CD14-positive monocyte (primary cell): ENCODE results near the gene SLC9A9. TPM values are rescaled to one million over a fixed set of nuclear protein-coding genes. Genes with fewer than 3 reads are reported as not detected.
"Not testable (repeated sequence)": the region's sequence is repeated elsewhere in the genome, so short reads cannot be mapped to it uniquely, and the experiment has no call there.

Experiments
- DNase-seq, 3 donors: peaks; one replicate each; pipeline ENCODE4 v3.0.0-alpha.2; 2011 to 2022
- H2AFZ ChIP-seq: 2 replicates; pipeline ENCODE4 v1.6.0; 2012; ENCODE audit warnings: mild to moderate bottlenecking, low read depth, low read length, inconsistent platforms; ENCODE audit not compliant: insufficient read depth, poor library complexity, severe bottlenecking
- H3K27ac ChIP-seq, 2 donors: 1 replicate in 1 of 2; 2 replicates in 1 of 2; pipeline ENCODE4 v1.5.1; 2012 to 2013; ENCODE audit warnings: low read length in 2 of 2, control low read depth in 1 of 2, inconsistent platforms in 1 of 2, low read depth in 1 of 2, mild to moderate bottlenecking in 1 of 2
- H3K27me3 ChIP-seq, 2 donors: one replicate each; pipeline versions ENCODE4 v1.6.0 to v1.6.1; 2011 to 2013; ENCODE audit warnings: low read length in 2 of 2; ENCODE audit not compliant: control insufficient read depth in 2 of 2, insufficient read depth in 2 of 2
- H3K36me3 ChIP-seq, 2 donors: replicated peaks in 1 of 2; 1 replicate in 1 of 2; 2 replicates in 1 of 2; pipeline versions ENCODE4 v1.5.1 to v1.6.1; 2012 to 2013; ENCODE audit warnings: low read length in 2 of 2, control low read depth in 1 of 2, inconsistent platforms in 1 of 2, mild to moderate bottlenecking in 1 of 2; ENCODE audit not compliant: insufficient read depth in 2 of 2, control insufficient read depth in 1 of 2
- H3K4me1 ChIP-seq, 2 donors: 1 replicate in 1 of 2; 2 replicates in 1 of 2; pipeline versions ENCODE4 v1.5.1 to v1.6.1; 2012 to 2013; ENCODE audit warnings: low read length in 2 of 2, control low read depth in 1 of 2, inconsistent platforms in 1 of 2, mild to moderate bottlenecking in 1 of 2, moderate library complexity in 1 of 2; ENCODE audit not compliant: insufficient read depth in 2 of 2, control insufficient read depth in 1 of 2
- H3K4me2 ChIP-seq: replicated peaks from 2 replicates; pipeline ENCODE3; 2012; ENCODE audit warnings: low read length, moderate library complexity, mild to moderate bottlenecking; ENCODE audit not compliant: poor library complexity, severe bottlenecking; ENCODE audit errors: extremely low read depth
- H3K4me3 ChIP-seq, 3 experiments: fragments of 200-600 bp in 1 of 3; sonication (generic) in 1 of 3; replicated peaks in 1 of 3; 1 replicate in 2 of 3; 2 replicates in 1 of 3; pipeline ENCODE4 v1.5.1; 2011 to 2013; ENCODE audit warnings: low read length in 3 of 3, mild to moderate bottlenecking in 3 of 3, control low read depth in 2 of 3, low read depth in 2 of 3, inconsistent platforms in 1 of 3, moderate library complexity in 1 of 3
- H3K79me2 ChIP-seq: 2 replicates; pipeline ENCODE4 v1.6.0; 2012; ENCODE audit warnings: mild to moderate bottlenecking, control low read depth, inconsistent platforms, low read length, moderate library complexity; ENCODE audit not compliant: insufficient read depth
- H3K9ac ChIP-seq: 2 replicates; pipeline ENCODE4 v1.6.0; 2017; ENCODE audit warnings: low read length, mild to moderate bottlenecking; ENCODE audit not compliant: insufficient read depth, poor library complexity, severe bottlenecking
- H3K9me3 ChIP-seq, 2 donors: replicated peaks in 1 of 2; 1 replicate in 1 of 2; 2 replicates in 1 of 2; pipeline versions ENCODE4 v1.5.1 to v1.6.1; 2012 to 2013; ENCODE audit warnings: low read length in 2 of 2, control low read depth in 1 of 2; ENCODE audit not compliant: control insufficient read depth in 1 of 2, insufficient read depth in 1 of 2
- H4K20me1 ChIP-seq: 2 replicates; pipeline ENCODE4 v1.6.0; 2012; ENCODE audit warnings: mild to moderate bottlenecking, low read length, control low read depth, moderate library complexity; ENCODE audit not compliant: insufficient read depth
- H3K27ac Mint-ChIP-seq, 7 donors: one replicate each; pipeline ENCODE4 v1.8.0; 2020; ENCODE audit warnings: mild to moderate bottlenecking in 7 of 7, mixed read lengths in 7 of 7, moderate library complexity in 6 of 7, inconsistent platforms in 2 of 7
- H3K27me3 Mint-ChIP-seq, 3 donors: one replicate each; pipeline ENCODE4 v1.8.0; 2021 to 2022; ENCODE audit warnings: low read depth in 3 of 3, mild to moderate bottlenecking in 3 of 3, mixed read lengths in 3 of 3, moderate library complexity in 3 of 3, inconsistent platforms in 1 of 3
- H3K36me3 Mint-ChIP-seq, 2 donors: one replicate each; pipeline ENCODE4 v1.8.0; 2020; ENCODE audit warnings: mixed read lengths in 2 of 2, inconsistent platforms in 1 of 2, mild to moderate bottlenecking in 1 of 2
- H3K4me1 Mint-ChIP-seq: one replicate; pipeline ENCODE4 v1.8.0; 2020; ENCODE audit warnings: mild to moderate bottlenecking, mixed read lengths
- H3K4me3 Mint-ChIP-seq, 2 donors: one replicate each; pipeline ENCODE4 v1.8.0; 2020; ENCODE audit warnings: mild to moderate bottlenecking in 2 of 2, mixed read lengths in 2 of 2, moderate library complexity in 1 of 2
- H3K9me3 Mint-ChIP-seq, 7 donors: one replicate each; pipeline ENCODE4 v1.8.0; 2020 to 2022; ENCODE audit warnings: mixed read lengths in 7 of 7, mild to moderate bottlenecking in 6 of 7, moderate library complexity in 6 of 7, inconsistent platforms in 2 of 7
- CTCF ChIP-seq: fragments of 200-600 bp; IDR thresholded peaks from one replicate; pipeline ENCODE4 v1.8.0; 2022; ENCODE audit warnings: antibody characterized with exemption, mild to moderate bottlenecking
- WGBS: methylation state at CpG from one replicate; pipeline ENCODE4 v1.1.5; 2013; ENCODE audit warnings: missing lambda C conversion rate; ENCODE audit not compliant: insufficient coverage; 5-methylcytosine and 5-hydroxymethylcytosine counted together
- intact Hi-C, 2 donors: fragments of 100-400 bp; cut with micrococcal nuclease; formaldehyde crosslinking; loops; one replicate each; pipeline versions ENCODE4 v1.15.0 to v1.15.1; 2023
- polyA plus RNA-seq, 3 donors: library from polyadenylated mRNA; depleted of rRNA in 1 of 3; unstranded in 2 of 3; stranded (reverse) in 1 of 3; fragments of 300-500 nt in 2 of 3; fragments of >200 nt in 1 of 3; fragmentation: Illumina TruSeq in 2 of 3; gene quantifications; 1 replicate in 2 of 3; 2 replicates in 1 of 3; pipeline ENCODE4 v1.2.3, GENCODE V29; 2012 to 2021

Gene SLC9A9
- polyA plus RNA-seq, 3 donors: 14.1 to 32.8 (median 27.0) TPM

DNA sequence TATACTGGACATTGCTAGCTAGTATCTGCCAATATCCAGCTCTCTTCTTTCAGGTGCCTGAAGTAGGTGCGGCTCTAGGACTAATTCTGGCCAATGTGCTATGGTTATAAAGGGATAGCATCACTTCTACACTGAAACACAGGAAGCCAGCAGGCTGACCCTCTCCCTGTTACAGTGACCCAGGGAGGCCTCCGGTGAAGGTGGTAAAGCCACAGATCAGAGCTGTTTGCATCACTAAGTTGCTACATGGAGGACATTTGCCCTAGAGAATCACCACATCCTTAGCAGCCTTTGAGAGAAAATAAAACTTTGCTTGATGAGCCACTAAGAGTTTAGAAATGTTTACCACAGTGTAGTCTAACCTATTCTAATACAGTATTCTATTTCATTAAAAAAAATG is 567.3 kb downstream of the SLC9A9 start:
- H3K27me3 ChIP-seq: no peaks in the 10 kb centered on the region
- no peak overlapping the region for H3K4me3 ChIP-seq
- no peaks in the 10 kb centered on the region for H3K4me1 ChIP-seq
- intact Hi-C loops: no loop called here
- no peak for TF ChIP-seq CTCF
- H3K27ac ChIP-seq: no peak overlapping the region
- no peak for DNase-seq
- no peaks in the 10 kb centered on the region for H3K36me3 ChIP-seq
- Mint-ChIP-seq H3K9me3 (peaks cover 0 to 5% (median 0%) of the 10 kb centered on the region in 7 donors), H3K27ac (no peak overlapping the region), H3K36me3 (peaks cover 0 to 23% of the 10 kb centered on the region in 2 donors), H3K4me1 (peaks cover 5% of the 10 kb centered on the region), H3K4me3 (no peak overlapping the region), H3K27me3 (no peaks in the 10 kb centered on the region)
- no peaks in the 10 kb centered on the region for H4K20me1 ChIP-seq
- peaks cover 0 to 2% of the 10 kb centered on the region in 2 donors for H3K9me3 ChIP-seq
- no peak overlapping the region for H3K4me2 ChIP-seq
- no peak overlapping the region for H2AFZ ChIP-seq
- no peak overlapping the region for H3K9ac ChIP-seq
- no CpG with 5 or more reads among the region's 2 CpGs for WGBS
- H3K79me2 ChIP-seq: no peaks in the 10 kb centered on the region

DNA sequence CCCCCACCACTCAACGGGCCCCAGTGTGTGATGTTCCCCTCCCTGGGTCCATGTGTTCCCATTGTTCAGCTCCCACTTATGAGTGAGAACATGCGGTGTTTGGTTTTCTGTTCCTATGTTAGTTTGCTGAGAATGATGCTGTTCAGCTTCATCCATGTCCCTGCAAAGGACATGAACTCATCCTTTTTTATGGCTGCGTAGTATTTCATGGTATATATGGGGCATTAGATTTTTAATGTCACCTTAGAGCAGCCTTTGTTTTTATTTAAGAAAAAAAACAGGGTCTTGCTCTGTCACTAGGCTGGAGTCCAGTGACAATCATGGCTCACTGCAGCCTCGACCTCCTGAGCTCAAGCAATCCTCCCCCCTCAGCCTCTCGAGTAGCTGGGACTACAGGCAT is 568.7 kb downstream of the SLC9A9 start:
- H3K27me3 Mint-ChIP-seq, H3K9me3 Mint-ChIP-seq, H3K4me1 Mint-ChIP-seq, H3K79me2 ChIP-seq, H3K9me3 ChIP-seq, H4K20me1 ChIP-seq, intact Hi-C loops, H3K36me3 ChIP-seq, H3K9ac ChIP-seq, H2AFZ ChIP-seq, H3K27me3 ChIP-seq, H3K4me1 ChIP-seq, H3K4me2 ChIP-seq, DNase-seq, H3K4me3 ChIP-seq, H3K4me3 Mint-ChIP-seq, H3K27ac ChIP-seq: not testable (repeated sequence)
- Mint-ChIP-seq H3K36me3 (peaks cover 0 to 25% of the 10 kb centered on the region in 2 donors), H3K27ac (peak overlapping the region in 1 of 7 donors; percentile 35)
- 93% methylated on average over 2 of the region's 5 CpGs for WGBS
